IgD-negative memory B cell (primary cell): Measurements from ENCODE around the gene ZCCHC2. TPM values are rescaled to one million over a fixed set of nuclear protein-coding genes. Genes with fewer than 3 reads are reported as not detected.

Source experiments
- H3K27ac Mint-ChIP-seq, 3 donors: one replicate each; pipeline ENCODE4 v1.8.0; 2020 to 2022; ENCODE audit warnings: mild to moderate bottlenecking in 3 of 3, mixed read lengths in 3 of 3, moderate library complexity in 1 of 3
- H3K27me3 Mint-ChIP-seq: one replicate; pipeline ENCODE4 v1.8.0; 2021; ENCODE audit warnings: mixed read lengths
- H3K36me3 Mint-ChIP-seq: one replicate; pipeline ENCODE4 v1.8.0; 2020; ENCODE audit warnings: mild to moderate bottlenecking, mixed read lengths
- H3K4me1 Mint-ChIP-seq, 3 donors: one replicate each; pipeline ENCODE4 v1.8.0; 2020 to 2022; ENCODE audit warnings: mixed read lengths in 3 of 3, mild to moderate bottlenecking in 1 of 3
- H3K4me3 Mint-ChIP-seq, 4 donors: one replicate each; pipeline ENCODE4 v1.8.0; 2020 to 2022; ENCODE audit warnings: mild to moderate bottlenecking in 4 of 4, mixed read lengths in 4 of 4, moderate library complexity in 3 of 4
- H3K9me3 Mint-ChIP-seq, 3 donors: one replicate each; pipeline ENCODE4 v1.8.0; 2020 to 2021; ENCODE audit warnings: mixed read lengths in 3 of 3, mild to moderate bottlenecking in 1 of 3
- polyA plus RNA-seq: library from polyadenylated mRNA; unstranded; fragments of 300-500 nt; fragmentation: Illumina TruSeq; gene quantifications from one replicate; pipeline ENCODE4 v1.2.3, GENCODE V29; 2021

The ZCCHC2 gene
- 2.9 TPM for polyA plus RNA-seq

GRCh38 chr18:62522504-62523254, at the start of gene ZCCHC2:
TSS of gene ZCCHC2 (plus strand) at chr18:62523025. CDS start at chr18:62523425, 400 bp downstream.
- Mint-ChIP-seq H3K36me3 (peaks cover 3% of the 10 kb centered on the region), H3K4me1 (peaks cover 19 to 39% (median 24%) of the 10 kb centered on the region in 3 donors), H3K27ac (peak within 1 kb of the TSS; percentile 57 to 95 (median 89)), H3K9me3 (no peaks in the 10 kb centered on the region), H3K27me3 (no peaks in the 10 kb centered on the region), H3K4me3 (peak within 1 kb of the TSS; percentile 89 to 98 (median 96))

- Mint-ChIP-seq H3K4me3 (no peak overlapping the region), H3K36me3 (no peaks in the 10 kb centered on the region), H3K27me3 (peaks cover 11% of the 10 kb centered on the region), H3K27ac (no peak overlapping the region), H3K9me3 (peaks cover 4 to 30% (median 22%) of the 10 kb centered on the region in 3 donors), H3K4me1 (no peaks in the 10 kb centered on the region)
These were observed 43.3 kb upstream of the ZCCHC2 start for GRCh38 chr18:62479574-62479973.

GRCh38 chr18:62480927-62481326, 41.9 kb upstream of the ZCCHC2 start:
- Mint-ChIP-seq H3K27ac (no peak overlapping the region), H3K4me1 (no peaks in the 10 kb centered on the region), H3K36me3 (no peaks in the 10 kb centered on the region), H3K9me3 (peaks cover 3 to 30% (median 22%) of the 10 kb centered on the region in 3 donors), H3K4me3 (no peak overlapping the region), H3K27me3 (peaks cover 10% of the 10 kb centered on the region)

- Mint-ChIP-seq H3K36me3 (no peaks in the 10 kb centered on the region), H3K27me3 (peaks cover 9% of the 10 kb centered on the region), H3K4me3 (no peak overlapping the region), H3K9me3 (peaks cover 2 to 25% (median 16%) of the 10 kb centered on the region in 3 donors), H3K27ac (no peak overlapping the region), H3K4me1 (no peaks in the 10 kb centered on the region)
These were observed 37.9 kb upstream of the ZCCHC2 start for GRCh38 chr18:62484941-62485340.

- no peak overlapping the region for H3K4me3 Mint-ChIP-seq
- no peak overlapping the region for H3K27ac Mint-ChIP-seq
- H3K27me3 Mint-ChIP-seq: peaks cover 9% of the 10 kb centered on the region
- no peaks in the 10 kb centered on the region for H3K4me1 Mint-ChIP-seq
- peaks cover under 1 to 18% (median 12%) of the 10 kb centered on the region in 3 donors for H3K9me3 Mint-ChIP-seq
- no peaks in the 10 kb centered on the region for H3K36me3 Mint-ChIP-seq
These were observed 37.1 kb upstream of the ZCCHC2 start for GRCh38 chr18:62485684-62486083.

- no peak overlapping the region for H3K4me3 Mint-ChIP-seq
- no peak overlapping the region for H3K27ac Mint-ChIP-seq
- no peaks in the 10 kb centered on the region for H3K36me3 Mint-ChIP-seq
- no peaks in the 10 kb centered on the region for H3K4me1 Mint-ChIP-seq
- H3K27me3 Mint-ChIP-seq: peaks cover 12% of the 10 kb centered on the region
- H3K9me3 Mint-ChIP-seq: peaks cover 0 to 10% (median 7%) of the 10 kb centered on the region in 3 donors
These were observed 36.4 kb upstream of the ZCCHC2 start for GRCh38 chr18:62486290-62486964.

- Mint-ChIP-seq H3K36me3 (no peaks in the 10 kb centered on the region), H3K4me1 (no peaks in the 10 kb centered on the region), H3K4me3 (no peak overlapping the region), H3K9me3 (peaks cover 0 to 3% (median under 1%) of the 10 kb centered on the region in 3 donors), H3K27ac (no peak overlapping the region), H3K27me3 (peaks cover 12% of the 10 kb centered on the region)
These were observed 35.7 kb upstream of the ZCCHC2 start for GRCh38 chr18:62487161-62487560.

- Mint-ChIP-seq H3K27ac (no peak overlapping the region), H3K4me1 (no peaks in the 10 kb centered on the region), H3K36me3 (no peaks in the 10 kb centered on the region), H3K9me3 (no peaks in the 10 kb centered on the region), H3K27me3 (peaks cover 9% of the 10 kb centered on the region), H3K4me3 (no peak overlapping the region)
These were observed 31.7 kb upstream of the ZCCHC2 start for GRCh38 chr18:62490967-62491695.

- no peaks in the 10 kb centered on the region for H3K9me3 Mint-ChIP-seq
- H3K36me3 Mint-ChIP-seq: peaks cover 2% of the 10 kb centered on the region
- H3K4me3 Mint-ChIP-seq: no peak overlapping the region
- peak overlapping the region in 1 of 3 donors; percentile 47 for H3K27ac Mint-ChIP-seq
- H3K4me1 Mint-ChIP-seq: no peaks in the 10 kb centered on the region
- peaks cover 9% of the 10 kb centered on the region for H3K27me3 Mint-ChIP-seq
These were observed 29.6 kb upstream of the ZCCHC2 start for GRCh38 chr18:62493033-62493862.

- Mint-ChIP-seq H3K4me1 (peaks cover 0 to 6% (median 5%) of the 10 kb centered on the region in 3 donors), H3K4me3 (no peak overlapping the region), H3K27me3 (peaks cover 8% of the 10 kb centered on the region), H3K9me3 (no peaks in the 10 kb centered on the region), H3K36me3 (peaks cover 2% of the 10 kb centered on the region), H3K27ac (no peak overlapping the region)
These were observed 28.1 kb upstream of the ZCCHC2 start for GRCh38 chr18:62494764-62495163.

GRCh38 chr18:62496262-62496661, 26.6 kb upstream of the ZCCHC2 start:
- Mint-ChIP-seq H3K9me3 (no peaks in the 10 kb centered on the region), H3K4me3 (no peak overlapping the region), H3K4me1 (peaks cover 0 to 11% (median 7%) of the 10 kb centered on the region in 3 donors), H3K27ac (no peak overlapping the region), H3K27me3 (peaks cover 5% of the 10 kb centered on the region), H3K36me3 (peaks cover 2% of the 10 kb centered on the region)

- peaks cover 3% of the 10 kb centered on the region for H3K27me3 Mint-ChIP-seq
- no peak overlapping the region for H3K27ac Mint-ChIP-seq
- H3K4me3 Mint-ChIP-seq: no peak overlapping the region
- H3K4me1 Mint-ChIP-seq: peaks cover 0 to 11% (median 7%) of the 10 kb centered on the region in 3 donors
- peaks cover 3% of the 10 kb centered on the region for H3K36me3 Mint-ChIP-seq
- peaks cover 0 to 1% (median 0%) of the 10 kb centered on the region in 3 donors for H3K9me3 Mint-ChIP-seq
These were observed 25.5 kb upstream of the ZCCHC2 start for GRCh38 chr18:62497190-62497772.

GRCh38 chr18:62498616-62499262, 24.1 kb upstream of the ZCCHC2 start:
- Mint-ChIP-seq H3K36me3 (peaks cover 3% of the 10 kb centered on the region), H3K4me1 (peaks cover 0 to 14% (median 7%) of the 10 kb centered on the region in 3 donors), H3K9me3 (peaks cover 0 to 9% (median 0%) of the 10 kb centered on the region in 3 donors), H3K4me3 (peak overlapping the region in 1 of 4 donors; percentile 20), H3K27me3 (peaks cover 3% of the 10 kb centered on the region), H3K27ac (no peak overlapping the region)

GRCh38 chr18:62499263-62499650, 23.6 kb upstream of the ZCCHC2 start:
- Mint-ChIP-seq H3K9me3 (peaks cover 0 to 9% (median 0%) of the 10 kb centered on the region in 3 donors), H3K27ac (no peak overlapping the region), H3K36me3 (peaks cover 3% of the 10 kb centered on the region), H3K4me1 (peaks cover 0 to 14% (median 7%) of the 10 kb centered on the region in 3 donors), H3K27me3 (peaks cover 3% of the 10 kb centered on the region), H3K4me3 (no peak overlapping the region)
